H9 (cell line): ENCODE data around the gene CLIC6. TPM values are rescaled to one million over a fixed set of nuclear protein-coding genes. Genes with fewer than 3 reads are reported as not detected.

Experiments
- DNase-seq: peaks from one replicate; pipeline ENCODE4 v3.0.0-alpha.2; 2017
- H2AFZ ChIP-seq: one replicate; pipeline ENCODE4 v1.6.1; 2013; ENCODE audit warnings: mild to moderate bottlenecking, low read length, control low read depth, moderate library complexity
- H2AK5ac ChIP-seq: 2 replicates; pipeline ENCODE4 v1.6.1; 2013; ENCODE audit warnings: low read length, control low read depth, mixed read lengths; ENCODE audit not compliant: insufficient read length
- H2BK120ac ChIP-seq: one replicate; pipeline ENCODE4 v1.6.1; 2013; ENCODE audit warnings: low read depth, mild to moderate bottlenecking, low read length, control low read depth, inconsistent platforms; ENCODE audit not compliant: poor library complexity, severe bottlenecking
- H2BK12ac ChIP-seq: 2 replicates; pipeline ENCODE4 v1.6.1; 2013; ENCODE audit warnings: low read length, control low read depth, mixed read lengths, low read depth; ENCODE audit not compliant: insufficient read length
- H2BK15ac ChIP-seq: 2 replicates; pipeline ENCODE4 v1.6.1; 2013; ENCODE audit warnings: low read depth, low read length, control low read depth
- H2BK20ac ChIP-seq: one replicate; pipeline ENCODE4 v1.6.1; 2013; ENCODE audit warnings: low read depth, mild to moderate bottlenecking, low read length, control low read depth, inconsistent platforms; ENCODE audit not compliant: poor library complexity, severe bottlenecking
- H2BK5ac ChIP-seq: 2 replicates; pipeline ENCODE4 v1.6.1; 2013; ENCODE audit warnings: low read length, control low read depth, mixed read lengths; ENCODE audit not compliant: insufficient read length
- H3K14ac ChIP-seq: 2 replicates; pipeline ENCODE4 v1.6.1; 2013; ENCODE audit warnings: low read length, control low read depth; ENCODE audit not compliant: insufficient read depth
- H3K18ac ChIP-seq: 2 replicates; pipeline ENCODE4 v1.6.1; 2013; ENCODE audit warnings: low read depth, mild to moderate bottlenecking, mixed read lengths, low read length, control low read depth; ENCODE audit not compliant: insufficient read length
- H3K23ac ChIP-seq: 2 replicates; pipeline ENCODE4 v1.6.1; 2013; ENCODE audit warnings: low read length, control low read depth, mixed read lengths, low read depth; ENCODE audit not compliant: insufficient read length
- H3K23me2 ChIP-seq: 2 replicates; pipeline ENCODE4 v1.6.1; 2013; ENCODE audit warnings: low read depth, mild to moderate bottlenecking, mixed read lengths, low read length, control low read depth; ENCODE audit not compliant: insufficient read length, poor library complexity, severe bottlenecking
- H3K27ac ChIP-seq: 2 replicates; pipeline ENCODE4 v1.5.1; 2013; ENCODE audit warnings: low read length, control low read depth, mixed read lengths, low read depth; ENCODE audit not compliant: insufficient read length
- H3K27me3 ChIP-seq: 2 replicates; pipeline ENCODE4 v1.6.1; 2013; ENCODE audit warnings: low read length, control low read depth, inconsistent platforms; ENCODE audit not compliant: insufficient read depth
- H3K4ac ChIP-seq: 2 replicates; pipeline ENCODE4 v1.6.1; 2013; ENCODE audit warnings: low read depth, mild to moderate bottlenecking, control low read depth, inconsistent platforms, low read length, moderate library complexity
- H3K4me1 ChIP-seq: 2 replicates; pipeline ENCODE4 v1.6.1; 2013; ENCODE audit warnings: low read length, control low read depth, inconsistent platforms; ENCODE audit not compliant: insufficient read depth
- H3K4me2 ChIP-seq: 2 replicates; pipeline ENCODE4 v1.6.1; 2013; ENCODE audit warnings: low read length, control low read depth, mixed read lengths; ENCODE audit not compliant: insufficient read length, insufficient read depth
- H3K56ac ChIP-seq: 2 replicates; pipeline ENCODE4 v1.6.1; 2013; ENCODE audit warnings: low read depth, mild to moderate bottlenecking, mixed read lengths, low read length, control low read depth; ENCODE audit not compliant: insufficient read length
- H3K79me1 ChIP-seq: 2 replicates; pipeline ENCODE4 v1.6.1; 2013; ENCODE audit warnings: low read depth, mild to moderate bottlenecking, moderate library complexity, low read length, control low read depth, inconsistent platforms; ENCODE audit not compliant: insufficient read depth, poor library complexity, severe bottlenecking
- H3K79me2 ChIP-seq: 2 replicates; pipeline ENCODE4 v1.6.1; 2013; ENCODE audit warnings: low read length, control low read depth, inconsistent platforms; ENCODE audit not compliant: insufficient read depth
- H3K9ac ChIP-seq: 2 replicates; pipeline ENCODE4 v1.6.1; 2013; ENCODE audit warnings: low read length, control low read depth, mixed read lengths; ENCODE audit not compliant: insufficient read length; ENCODE audit errors: extremely low read depth
- H3K9me3 ChIP-seq: one replicate; pipeline ENCODE4 v1.6.1; 2013; ENCODE audit warnings: low read depth, low read length, inconsistent platforms; ENCODE audit not compliant: control insufficient read depth
- H3T11ph ChIP-seq: one replicate; pipeline ENCODE4 v1.6.1; 2013; ENCODE audit warnings: mild to moderate bottlenecking, low read length, control low read depth, inconsistent platforms
- H4K20me1 ChIP-seq: one replicate; pipeline ENCODE4 v1.6.1; 2013; ENCODE audit not compliant: control insufficient read depth, insufficient read length, insufficient read depth
- H4K5ac ChIP-seq: 2 replicates; pipeline ENCODE4 v1.6.1; 2013; ENCODE audit warnings: low read depth, mild to moderate bottlenecking, mixed read lengths, low read length, control low read depth; ENCODE audit not compliant: insufficient read length
- H4K8ac ChIP-seq: replicated peaks from 2 replicates; pipeline ENCODE4 v1.6.1; 2013; ENCODE audit warnings: low read length, control low read depth, mixed read lengths, low read depth; ENCODE audit not compliant: insufficient read length
- H4K91ac ChIP-seq: 2 replicates; pipeline ENCODE4 v1.6.1; 2013; ENCODE audit warnings: low read depth, mild to moderate bottlenecking, moderate library complexity, mixed read lengths, low read length, control low read depth; ENCODE audit not compliant: insufficient read length
- H3K27ac Mint-ChIP-seq, 3 experiments: 2 replicates in 2 of 3; 3 replicates in 1 of 3; pipeline ENCODE4 v1.8.0; 2020 to 2021; ENCODE audit warnings: mixed read lengths in 3 of 3, mild to moderate bottlenecking in 1 of 3, moderate library complexity in 1 of 3
- H3K27me3 Mint-ChIP-seq: 2 replicates; pipeline ENCODE4 v1.8.0; 2021; ENCODE audit warnings: low read depth, mild to moderate bottlenecking, moderate library complexity, mixed read lengths
- H3K36me3 Mint-ChIP-seq, 3 experiments: 2 replicates in 2 of 3; 3 replicates in 1 of 3; pipeline ENCODE4 v1.8.0; 2020 to 2021; ENCODE audit warnings: low read depth in 3 of 3, mixed read lengths in 3 of 3; ENCODE audit not compliant: insufficient read depth in 1 of 3
- H3K4me1 Mint-ChIP-seq, 2 experiments: 2 replicates each; pipeline ENCODE4 v1.8.0; 2020; ENCODE audit warnings: mixed read lengths in 2 of 2
- H3K4me3 Mint-ChIP-seq, 2 experiments: 2 replicates in 1 of 2; 3 replicates in 1 of 2; pipeline ENCODE4 v1.8.0; 2020 to 2021; ENCODE audit warnings: mild to moderate bottlenecking in 2 of 2, mixed read lengths in 2 of 2, moderate library complexity in 1 of 2
- H3K9me3 Mint-ChIP-seq, 2 experiments: 2 replicates in 1 of 2; 3 replicates in 1 of 2; pipeline ENCODE4 v1.8.0; 2020; ENCODE audit warnings: mild to moderate bottlenecking in 2 of 2, mixed read lengths in 2 of 2, moderate library complexity in 1 of 2
- WGBS: extraction: QIAGEN DNeasy Blood & Tissue Kit; methylation state at CpG from one replicate; pipeline ENCODE4 v1.1.7; 2013; ENCODE audit warnings: missing lambda C conversion rate, low lambda C conversion rate, mixed read lengths; ENCODE audit not compliant: insufficient read length; ENCODE audit errors: extremely low coverage; 5-methylcytosine and 5-hydroxymethylcytosine counted together
- total RNA-seq: library from RNA; stranded (reverse); gene quantifications from 2 replicates; pipeline ENCODE4 v1.2.1, GENCODE V29; 2021
- TF ChIP-seq, protein P1 (sequence below): fragments of 200-600 bp; sonication (generic); conservative IDR thresholded peaks from 3 replicates; pipeline ENCODE4 v1.8.0; 2021; ENCODE audit warnings: antibody characterized with exemption, mild to moderate bottlenecking

CLIC6 gene
- total RNA-seq, 1 experiment from 2014 or later = 1.3 TPM

DNA sequence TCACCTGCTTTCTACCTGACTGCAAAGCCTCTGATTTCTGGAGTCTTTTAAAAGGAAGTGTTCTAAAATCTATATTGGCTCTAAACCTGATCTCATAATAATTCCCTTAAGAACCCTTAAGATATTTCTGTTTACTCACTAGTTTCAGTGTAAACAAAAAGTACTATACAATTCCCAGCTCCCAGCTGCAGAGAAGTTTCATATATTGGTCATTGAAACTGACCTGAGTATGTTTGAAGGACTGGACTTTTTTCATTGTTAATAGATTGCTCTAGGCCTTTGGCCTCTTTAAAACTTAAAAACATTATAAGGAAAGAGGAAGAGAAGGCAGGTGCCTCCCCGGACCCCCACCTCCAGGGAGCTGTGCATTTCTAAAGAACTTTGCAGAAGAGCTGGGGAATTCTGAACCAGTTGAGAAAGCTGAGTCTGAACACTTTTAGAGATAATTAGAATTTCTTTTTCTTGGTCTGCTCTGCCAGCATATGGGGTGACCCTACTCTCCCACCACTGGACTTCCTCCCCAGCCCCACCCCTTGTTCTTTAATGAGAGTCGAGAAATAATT, 23.7 kb downstream of the CLIC6 start:
- Mint-ChIP-seq H3K27ac (no peak overlapping the region), H3K27me3 (no peaks in the 10 kb centered on the region; the same call in 1 of the 2 replicates), H3K36me3 (peaks cover 0 to 8% (median 2%) of the 10 kb centered on the region in 3 experiments; a peak in 4 of 7 replicates), H3K4me3 (no peak overlapping the region), H3K9me3 (peaks cover 12 to 13% of the 10 kb centered on the region in 2 experiments), H3K4me1 (peaks cover 18 to 19% of the 10 kb centered on the region in 2 experiments)
- Histone ChIP-seq H3K56ac (no peak overlapping the region), H3K23me2 (no peaks in the 10 kb centered on the region), H3K79me2 (no peaks in the 10 kb centered on the region), H3K27me3 (no peaks in the 10 kb centered on the region), H3K27ac (no peak overlapping the region), H3K4me1 (peaks cover 4% of the 10 kb centered on the region; the same call in 1 of the 2 replicates), H2BK5ac (no peak overlapping the region), H4K8ac (no peak overlapping the region), H3K9me3 (no peaks in the 10 kb centered on the region), H3T11ph (no peak overlapping the region), H3K23ac (no peak overlapping the region), H2AK5ac (no peak overlapping the region), H3K18ac (no peak overlapping the region), H2BK120ac (no peak overlapping the region), H3K9ac (peak overlapping the region; percentile 26), H3K4me2 (no peak overlapping the region), H2BK20ac (no peak overlapping the region), H2BK15ac (no peak overlapping the region), H3K14ac (no peak overlapping the region), H3K79me1 (no peaks in the 10 kb centered on the region), H3K4ac (no peak overlapping the region), H4K91ac (no peak overlapping the region), H2BK12ac (no peak overlapping the region), H2AFZ (no peak overlapping the region), H4K5ac (no peak overlapping the region), H4K20me1 (no peaks in the 10 kb centered on the region)
- no peak for DNase-seq
- TF ChIP-seq, protein P1, sequence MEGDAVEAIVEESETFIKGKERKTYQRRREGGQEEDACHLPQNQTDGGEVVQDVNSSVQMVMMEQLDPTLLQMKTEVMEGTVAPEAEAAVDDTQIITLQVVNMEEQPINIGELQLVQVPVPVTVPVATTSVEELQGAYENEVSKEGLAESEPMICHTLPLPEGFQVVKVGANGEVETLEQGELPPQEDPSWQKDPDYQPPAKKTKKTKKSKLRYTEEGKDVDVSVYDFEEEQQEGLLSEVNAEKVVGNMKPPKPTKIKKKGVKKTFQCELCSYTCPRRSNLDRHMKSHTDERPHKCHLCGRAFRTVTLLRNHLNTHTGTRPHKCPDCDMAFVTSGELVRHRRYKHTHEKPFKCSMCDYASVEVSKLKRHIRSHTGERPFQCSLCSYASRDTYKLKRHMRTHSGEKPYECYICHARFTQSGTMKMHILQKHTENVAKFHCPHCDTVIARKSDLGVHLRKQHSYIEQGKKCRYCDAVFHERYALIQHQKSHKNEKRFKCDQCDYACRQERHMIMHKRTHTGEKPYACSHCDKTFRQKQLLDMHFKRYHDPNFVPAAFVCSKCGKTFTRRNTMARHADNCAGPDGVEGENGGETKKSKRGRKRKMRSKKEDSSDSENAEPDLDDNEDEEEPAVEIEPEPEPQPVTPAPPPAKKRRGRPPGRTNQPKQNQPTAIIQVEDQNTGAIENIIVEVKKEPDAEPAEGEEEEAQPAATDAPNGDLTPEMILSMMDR = no peak
- no CpG with 5 or more reads among the region's 2 CpGs for WGBS
